ENCODE data around the gene TMEM163.

The TMEM163 gene

DNA sequence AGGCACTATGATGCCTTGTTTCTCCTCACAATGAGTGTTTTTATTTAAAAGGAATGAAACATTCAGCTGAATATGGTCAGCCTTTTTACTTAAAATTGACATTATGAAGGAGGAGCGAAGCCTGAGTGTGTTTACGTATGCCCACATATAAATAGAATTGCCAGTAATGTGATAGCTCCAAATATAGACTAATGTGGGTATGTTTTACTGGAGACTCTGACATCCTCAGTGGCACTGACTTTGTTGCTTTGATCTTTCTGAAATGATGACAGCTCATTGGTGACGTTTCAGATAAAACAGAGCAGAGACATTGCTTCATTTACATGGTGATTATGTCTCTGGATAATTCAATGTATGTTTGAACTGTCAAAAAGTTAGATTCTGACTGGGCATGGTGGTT, 297.9 kb downstream of the TMEM163 start:
- ChIA-PET POLR2A (ENCODE audit: low non-redundant PET) (interaction anchor here (0.6 kb wide), 1 partner anchor 89 kb away, joined by 3 read pairs; no protein-coding TSS in a partner anchor), CTCF (no interaction called here)
- no peak for DNase-seq (ENCODE audit: low spot score)
- H3K27ac ChIP-seq: no peak overlapping the region
- TF ChIP-seq, protein P1, sequence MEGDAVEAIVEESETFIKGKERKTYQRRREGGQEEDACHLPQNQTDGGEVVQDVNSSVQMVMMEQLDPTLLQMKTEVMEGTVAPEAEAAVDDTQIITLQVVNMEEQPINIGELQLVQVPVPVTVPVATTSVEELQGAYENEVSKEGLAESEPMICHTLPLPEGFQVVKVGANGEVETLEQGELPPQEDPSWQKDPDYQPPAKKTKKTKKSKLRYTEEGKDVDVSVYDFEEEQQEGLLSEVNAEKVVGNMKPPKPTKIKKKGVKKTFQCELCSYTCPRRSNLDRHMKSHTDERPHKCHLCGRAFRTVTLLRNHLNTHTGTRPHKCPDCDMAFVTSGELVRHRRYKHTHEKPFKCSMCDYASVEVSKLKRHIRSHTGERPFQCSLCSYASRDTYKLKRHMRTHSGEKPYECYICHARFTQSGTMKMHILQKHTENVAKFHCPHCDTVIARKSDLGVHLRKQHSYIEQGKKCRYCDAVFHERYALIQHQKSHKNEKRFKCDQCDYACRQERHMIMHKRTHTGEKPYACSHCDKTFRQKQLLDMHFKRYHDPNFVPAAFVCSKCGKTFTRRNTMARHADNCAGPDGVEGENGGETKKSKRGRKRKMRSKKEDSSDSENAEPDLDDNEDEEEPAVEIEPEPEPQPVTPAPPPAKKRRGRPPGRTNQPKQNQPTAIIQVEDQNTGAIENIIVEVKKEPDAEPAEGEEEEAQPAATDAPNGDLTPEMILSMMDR (conservative IDR thresholded peaks at IDR 0.05; ENCODE audit: low read depth): no peak

DNA sequence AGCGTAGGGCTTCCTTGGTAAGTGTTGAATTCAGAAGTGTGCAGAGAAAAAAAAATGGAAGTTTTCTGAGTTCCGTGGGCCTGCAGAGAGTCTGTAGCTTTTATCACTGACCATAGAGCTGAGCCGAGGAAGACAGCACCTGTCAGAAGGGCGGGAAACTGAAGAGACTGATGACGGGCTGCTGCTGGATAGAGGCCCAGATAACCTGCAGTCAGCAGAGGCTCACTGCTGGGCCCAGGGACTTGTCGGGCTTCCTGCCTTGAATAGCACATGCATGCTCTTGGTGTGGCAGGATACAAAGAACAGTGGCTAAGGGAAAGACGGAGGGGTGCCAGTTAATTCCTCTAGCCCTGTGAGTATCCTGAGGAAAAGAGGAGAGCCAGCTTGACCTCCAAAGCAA, 298.5 kb downstream of the TMEM163 start:
- DNase-seq (ENCODE audit: low spot score): no peak
- POLR2A ChIA-PET (ENCODE audit: low non-redundant PET): no interaction called here
- no peak overlapping the region for H3K27ac ChIP-seq
- CTCF ChIA-PET: interaction anchor here (0.7 kb wide), 1 partner anchor 413 kb away, joined by 3 read pairs; no protein-coding TSS in a partner anchor
- TF ChIP-seq, protein P1 (conservative IDR thresholded peaks at IDR 0.05; ENCODE audit: low read depth): no peak

DNA sequence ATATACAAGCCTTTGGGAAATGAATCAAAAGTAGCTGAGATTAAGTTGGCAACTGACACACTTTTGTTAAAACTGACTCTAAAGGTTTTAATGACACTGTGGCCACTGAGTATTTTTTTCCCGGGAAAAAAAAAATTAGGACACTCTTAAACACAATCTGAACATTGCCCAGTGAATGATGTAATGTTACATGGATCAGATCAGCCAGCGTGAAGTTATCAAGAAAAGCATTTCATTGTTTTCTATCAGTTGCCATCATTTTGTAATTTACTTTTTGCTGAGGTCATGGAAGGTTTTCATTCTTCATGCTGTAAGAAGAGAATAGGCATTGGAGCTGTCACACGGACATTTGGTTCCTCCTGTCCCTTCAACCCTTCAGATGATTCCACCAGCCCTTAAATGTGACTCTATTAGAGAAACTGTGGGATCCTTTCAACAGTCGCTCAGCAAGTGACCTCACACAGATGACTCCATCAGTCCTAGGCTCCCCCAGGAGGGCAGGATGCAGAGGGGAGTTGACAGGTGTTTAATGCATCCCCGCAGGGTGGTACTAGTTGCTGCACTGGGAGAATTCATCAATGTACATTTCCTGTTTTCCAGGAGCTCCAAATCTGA, 300.7 kb downstream of the TMEM163 start:
- CTCF ChIA-PET: interaction anchor here (0.7 to 1.1 kb wide), 2 partner anchors 33 to 190 kb away, joined by 3 read pairs; no protein-coding TSS in a partner anchor
- no peak for DNase-seq (ENCODE audit: low spot score)
- no peak overlapping the region for H3K27ac ChIP-seq

DNA sequence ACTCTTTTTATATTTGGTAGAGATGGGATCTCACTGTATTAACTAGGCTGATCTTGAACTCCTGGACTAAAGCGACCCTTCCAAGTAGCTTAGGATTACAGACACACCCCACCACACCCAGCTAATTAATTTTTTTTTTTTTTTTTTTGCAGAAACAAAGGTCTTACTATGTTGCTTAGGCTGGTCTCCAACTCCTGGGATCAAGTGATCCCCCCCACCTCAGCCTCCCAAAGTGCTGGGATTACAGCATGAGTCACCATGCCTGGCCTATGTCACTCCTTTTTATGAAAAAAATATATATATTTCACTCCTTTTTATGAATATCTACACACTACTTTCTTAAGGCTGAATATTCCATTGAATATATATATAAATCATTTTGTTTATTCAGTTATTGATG, 302.2 kb downstream of the TMEM163 start:
- no peak overlapping the region for H3K27ac ChIP-seq
- ChIA-PET POLR2A (ENCODE audit: low non-redundant PET) (no interaction called here), CTCF (no interaction called here)
- TF ChIP-seq, protein P1 (conservative IDR thresholded peaks at IDR 0.05; ENCODE audit: low read depth): no peak
- DNase-seq (ENCODE audit: low spot score): no peak

More for the DNA sequence above, 300.7 kb downstream of the TMEM163 start:
- TF ChIP-seq, protein P1 (conservative IDR thresholded peaks at IDR 0.05; ENCODE audit: low read depth): no peak
- POLR2A ChIA-PET (ENCODE audit: low non-redundant PET): no interaction called here

DNA sequence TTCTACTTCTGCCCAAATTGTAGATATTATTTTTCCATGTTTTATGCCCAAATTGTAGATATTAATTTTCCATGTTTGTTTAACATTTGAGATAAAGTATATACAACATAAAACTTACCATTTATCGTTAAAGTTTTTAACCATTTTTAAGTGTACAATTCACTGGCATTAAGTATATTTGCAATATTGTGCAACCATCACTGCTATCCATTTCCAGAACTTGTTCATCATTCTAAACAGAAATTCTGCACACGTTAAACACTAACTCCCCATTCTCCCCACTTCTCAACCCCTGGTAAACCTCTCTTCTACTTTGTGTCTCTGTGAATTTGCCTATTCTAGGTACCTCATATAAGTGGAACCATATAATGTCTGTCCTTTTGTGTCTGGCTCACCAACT, 302.8 kb downstream of the TMEM163 start:
- ChIA-PET POLR2A (ENCODE audit: low non-redundant PET) (no interaction called here), CTCF (interaction anchor here (0.6 kb wide), 1 partner anchor 35 kb away, joined by 3 read pairs; no protein-coding TSS in a partner anchor)
- DNase-seq (ENCODE audit: low spot score): no peak
- TF ChIP-seq, protein P1 (conservative IDR thresholded peaks at IDR 0.05; ENCODE audit: low read depth): no peak
- no peak overlapping the region for H3K27ac ChIP-seq

DNA sequence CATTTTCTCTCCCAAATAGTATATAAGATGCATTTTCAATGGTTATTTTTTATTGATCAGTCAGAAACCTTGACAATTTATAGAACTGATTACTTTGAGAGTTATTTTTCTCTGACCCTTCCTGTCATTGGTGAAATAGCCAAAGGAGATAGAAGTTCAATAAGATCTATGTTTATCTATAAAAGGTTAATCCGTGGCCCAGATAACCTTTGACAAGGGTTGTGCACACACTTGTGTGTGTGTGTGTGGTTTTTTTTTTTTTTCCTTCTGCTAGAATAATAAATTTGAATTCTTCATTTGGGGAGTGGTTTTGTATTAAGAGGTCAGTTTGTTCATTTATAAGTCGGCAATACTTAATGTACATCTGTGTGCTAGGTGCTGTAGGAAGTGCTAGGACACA, 304.9 kb downstream of the TMEM163 start:
- DNase-seq (ENCODE audit: low spot score): no peak
- ChIA-PET CTCF (no interaction called here), POLR2A (ENCODE audit: low non-redundant PET) (no interaction called here)
- H3K27ac ChIP-seq: no peak overlapping the region
- TF ChIP-seq, protein P1 (conservative IDR thresholded peaks at IDR 0.05; ENCODE audit: low read depth): no peak

All from RWPE1 (cell line).